Breast epithelium (tissue), 4 donors: ENCODE results near the gene GPC5. TPM values are rescaled to one million over a fixed set of nuclear protein-coding genes. Genes with fewer than 3 reads are reported as not detected.

ENCODE experiments used
- DNase-seq, 2 donors: peaks; one replicate each; pipeline ENCODE4 v3.0.0-alpha.2; 2019; ENCODE audit warnings: low spot score in 2 of 2
- H3K27ac ChIP-seq, 2 donors: fragments of 200-600 bp; sonication (generic) in 1 of 2; one replicate each; pipeline ENCODE4 v1.5.1; 2016 to 2019; ENCODE audit warnings: mild to moderate bottlenecking in 1 of 2
- H3K27me3 ChIP-seq, 2 donors: fragments of 200-600 bp; sonication (generic) in 1 of 2; one replicate each; pipeline versions ENCODE4 v1.5.1 to v1.6.0; 2017 to 2019; ENCODE audit warnings: control low read depth in 1 of 2, mild to moderate bottlenecking in 1 of 2
- H3K36me3 ChIP-seq: fragments of 200-600 bp; one replicate; pipeline ENCODE4 v1.5.1; 2019
- H3K4me1 ChIP-seq, 2 donors: fragments of 200-600 bp; sonication (generic); one replicate each; pipeline ENCODE4 v1.5.1; 2016 to 2019; ENCODE audit warnings: control low read depth in 1 of 2
- H3K4me3 ChIP-seq, 3 donors: fragments of 200-600 bp; sonication (generic); 1 replicate in 2 of 3; 2 replicates in 1 of 3; pipeline ENCODE4 v1.5.1; 2016 to 2019; ENCODE audit warnings: mild to moderate bottlenecking in 3 of 3, moderate library complexity in 2 of 3
- H3K9me3 ChIP-seq, 2 donors: fragments of 200-600 bp; sonication (generic) in 1 of 2; one replicate each; pipeline ENCODE4 v1.5.1; 2016 to 2019; ENCODE audit warnings: control low read depth in 1 of 2
- POLR2A ChIP-seq: fragments of 450-650 bp; IDR thresholded peaks from one replicate; pipeline ENCODE4 v1.6.1; 2016; ENCODE audit warnings: antibody characterized with exemption, mild to moderate bottlenecking, moderate library complexity
- POLR2AphosphoS5 ChIP-seq, 3 donors: sonication (generic); formaldehyde crosslinking; IDR thresholded peaks; one replicate each; pipeline ENCODE4 v1.6.1; 2017; ENCODE audit warnings: antibody characterized with exemption in 3 of 3
- intact Hi-C: fragments of 100-400 bp; cut with DNase I; formaldehyde crosslinking; loops from one replicate; pipeline ENCODE4 v1.15.1; 2023; ENCODE audit warnings: low total_unique reads
- total RNA-seq, 3 donors: library from RNA; depleted of rRNA; stranded (reverse); fragments of >200 nt; gene quantifications; one replicate each; pipeline ENCODE4 v1.1.0, GENCODE V29; 2016
- TF ChIP-seq, protein P1 (sequence below), 3 donors: fragments of 450-650 bp; IDR thresholded peaks; one replicate each; pipeline ENCODE4 v1.5.1; 2016 to 2017; ENCODE audit warnings: antibody characterized with exemption in 3 of 3, mild to moderate bottlenecking in 3 of 3, moderate library complexity in 3 of 3

The GPC5 gene
- total RNA-seq, 3 donors from 2014 or later, result 0.88 to 0.98 TPM; not detected in 1

GRCh38 chr13:91725646-91726045, 327.2 kb downstream of the GPC5 start:
- H3K4me1 ChIP-seq, result no peaks in the 10 kb centered on the region
- no peak for DNase-seq
- intact Hi-C loops, result no loop called here
- H3K27me3 ChIP-seq, result no peaks in the 10 kb centered on the region
- no peaks in the 10 kb centered on the region for H3K36me3 ChIP-seq
- TF ChIP-seq POLR2A, result no peak
- TF ChIP-seq POLR2AphosphoS5 (IDR thresholded peaks at IDR 0.05), result no peak
- TF ChIP-seq, protein P1, sequence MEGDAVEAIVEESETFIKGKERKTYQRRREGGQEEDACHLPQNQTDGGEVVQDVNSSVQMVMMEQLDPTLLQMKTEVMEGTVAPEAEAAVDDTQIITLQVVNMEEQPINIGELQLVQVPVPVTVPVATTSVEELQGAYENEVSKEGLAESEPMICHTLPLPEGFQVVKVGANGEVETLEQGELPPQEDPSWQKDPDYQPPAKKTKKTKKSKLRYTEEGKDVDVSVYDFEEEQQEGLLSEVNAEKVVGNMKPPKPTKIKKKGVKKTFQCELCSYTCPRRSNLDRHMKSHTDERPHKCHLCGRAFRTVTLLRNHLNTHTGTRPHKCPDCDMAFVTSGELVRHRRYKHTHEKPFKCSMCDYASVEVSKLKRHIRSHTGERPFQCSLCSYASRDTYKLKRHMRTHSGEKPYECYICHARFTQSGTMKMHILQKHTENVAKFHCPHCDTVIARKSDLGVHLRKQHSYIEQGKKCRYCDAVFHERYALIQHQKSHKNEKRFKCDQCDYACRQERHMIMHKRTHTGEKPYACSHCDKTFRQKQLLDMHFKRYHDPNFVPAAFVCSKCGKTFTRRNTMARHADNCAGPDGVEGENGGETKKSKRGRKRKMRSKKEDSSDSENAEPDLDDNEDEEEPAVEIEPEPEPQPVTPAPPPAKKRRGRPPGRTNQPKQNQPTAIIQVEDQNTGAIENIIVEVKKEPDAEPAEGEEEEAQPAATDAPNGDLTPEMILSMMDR (IDR thresholded peaks at IDR 0.05), result no peak
- H3K4me3 ChIP-seq, result no peak overlapping the region
- no peak overlapping the region for H3K27ac ChIP-seq
- no peaks in the 10 kb centered on the region for H3K9me3 ChIP-seq

DNA sequence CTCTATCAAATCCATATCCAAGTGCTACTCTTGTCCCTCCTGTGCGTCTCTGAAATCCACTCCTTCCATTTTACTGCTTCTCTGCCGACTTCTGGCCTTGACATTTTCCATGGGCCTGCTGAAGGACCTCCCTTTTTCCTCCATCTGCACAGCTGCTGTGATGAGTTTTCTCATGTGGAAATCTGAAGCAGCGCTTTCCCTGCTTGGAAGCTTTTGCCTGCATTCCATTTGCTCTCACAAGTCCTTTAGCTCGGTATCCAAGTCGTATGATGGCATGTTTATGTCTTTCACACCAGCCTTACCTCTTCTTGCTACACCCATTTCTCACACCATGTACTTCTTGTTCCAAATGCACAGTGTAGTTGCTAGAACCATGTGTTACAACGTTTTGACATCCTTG, 328.2 kb downstream of the GPC5 start:
- H3K4me3 ChIP-seq, result no peak overlapping the region
- H3K36me3 ChIP-seq, result no peaks in the 10 kb centered on the region
- no peaks in the 10 kb centered on the region for H3K4me1 ChIP-seq
- DNase-seq, result no peak
- H3K27ac ChIP-seq, result no peak overlapping the region
- no peaks in the 10 kb centered on the region for H3K27me3 ChIP-seq
- no peak for TF ChIP-seq POLR2A
- TF ChIP-seq POLR2AphosphoS5 (IDR thresholded peaks at IDR 0.05), result no peak
- TF ChIP-seq, protein P1 (IDR thresholded peaks at IDR 0.05), result no peak
- intact Hi-C loops, result no loop called here
- no peaks in the 10 kb centered on the region for H3K9me3 ChIP-seq

- TF ChIP-seq POLR2A (no peak), POLR2AphosphoS5 (IDR thresholded peaks at IDR 0.05) (no peak)
- TF ChIP-seq, protein P1 (IDR thresholded peaks at IDR 0.05), result no peak
- Histone ChIP-seq H3K27me3 (no peaks in the 10 kb centered on the region), H3K4me1 (no peaks in the 10 kb centered on the region), H3K36me3 (no peaks in the 10 kb centered on the region), H3K4me3 (no peak overlapping the region), H3K9me3 (no peaks in the 10 kb centered on the region), H3K27ac (no peak overlapping the region)
- DNase-seq, result no peak
- intact Hi-C loops, result no loop called here
Measured at GRCh38 chr13:91729859-91730258, 331.4 kb downstream of the GPC5 start.

- TF ChIP-seq POLR2AphosphoS5 (IDR thresholded peaks at IDR 0.05) (no peak), POLR2A (no peak)
- TF ChIP-seq, protein P1 (IDR thresholded peaks at IDR 0.05), result no peak
- Histone ChIP-seq H3K27ac (no peak overlapping the region), H3K9me3 (no peaks in the 10 kb centered on the region), H3K36me3 (no peaks in the 10 kb centered on the region), H3K4me1 (no peaks in the 10 kb centered on the region), H3K4me3 (no peak overlapping the region), H3K27me3 (no peaks in the 10 kb centered on the region)
- intact Hi-C loops, result no loop called here
- no peak for DNase-seq
Measured at GRCh38 chr13:91739751-91740150, 341.3 kb downstream of the GPC5 start.

DNA sequence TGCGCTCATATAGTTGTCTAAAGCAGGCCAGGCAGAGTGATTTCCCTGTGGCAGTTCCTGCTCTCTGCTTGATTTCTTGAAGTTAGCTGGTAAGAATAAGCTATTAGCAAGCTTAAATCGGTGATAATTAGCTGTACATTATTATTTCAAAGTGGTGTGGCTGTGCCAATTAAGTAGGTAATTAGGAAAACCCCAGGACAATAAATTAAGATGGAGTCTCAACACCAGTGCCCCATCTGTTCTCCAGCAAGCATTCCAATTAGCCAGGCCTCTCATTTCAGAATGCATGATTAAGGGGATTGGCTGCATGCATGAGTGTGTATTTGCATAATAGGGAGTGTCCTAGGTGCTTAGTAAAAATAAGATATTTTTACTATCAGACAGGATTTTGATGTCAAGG, 342.3 kb downstream of the GPC5 start:
- H3K36me3 ChIP-seq, result no peaks in the 10 kb centered on the region
- no peak for DNase-seq
- H3K9me3 ChIP-seq, result no peaks in the 10 kb centered on the region
- H3K27me3 ChIP-seq, result no peaks in the 10 kb centered on the region
- intact Hi-C loops, result no loop called here
- no peak overlapping the region for H3K4me3 ChIP-seq
- TF ChIP-seq POLR2A (no peak), POLR2AphosphoS5 (IDR thresholded peaks at IDR 0.05) (no peak)
- TF ChIP-seq, protein P1 (IDR thresholded peaks at IDR 0.05), result no peak
- H3K27ac ChIP-seq, result no peak overlapping the region
- no peaks in the 10 kb centered on the region for H3K4me1 ChIP-seq
